HG02678 (cell line): ENCODE results near the gene IGF2BP1.
"Not testable (repeated sequence)": the region's sequence is repeated elsewhere in the genome, so short reads cannot be mapped to it uniquely, and the experiment has no call there.

ENCODE experiments used
- ATAC-seq: cut with Tn5 transposase; IDR thresholded peaks from one replicate; pipeline ENCODE4 v1.9.1; 2021; ENCODE audit warnings: mild to moderate bottlenecking, moderate library complexity; ENCODE audit not compliant: unreplicated experiment

IGF2BP1 gene

DNA sequence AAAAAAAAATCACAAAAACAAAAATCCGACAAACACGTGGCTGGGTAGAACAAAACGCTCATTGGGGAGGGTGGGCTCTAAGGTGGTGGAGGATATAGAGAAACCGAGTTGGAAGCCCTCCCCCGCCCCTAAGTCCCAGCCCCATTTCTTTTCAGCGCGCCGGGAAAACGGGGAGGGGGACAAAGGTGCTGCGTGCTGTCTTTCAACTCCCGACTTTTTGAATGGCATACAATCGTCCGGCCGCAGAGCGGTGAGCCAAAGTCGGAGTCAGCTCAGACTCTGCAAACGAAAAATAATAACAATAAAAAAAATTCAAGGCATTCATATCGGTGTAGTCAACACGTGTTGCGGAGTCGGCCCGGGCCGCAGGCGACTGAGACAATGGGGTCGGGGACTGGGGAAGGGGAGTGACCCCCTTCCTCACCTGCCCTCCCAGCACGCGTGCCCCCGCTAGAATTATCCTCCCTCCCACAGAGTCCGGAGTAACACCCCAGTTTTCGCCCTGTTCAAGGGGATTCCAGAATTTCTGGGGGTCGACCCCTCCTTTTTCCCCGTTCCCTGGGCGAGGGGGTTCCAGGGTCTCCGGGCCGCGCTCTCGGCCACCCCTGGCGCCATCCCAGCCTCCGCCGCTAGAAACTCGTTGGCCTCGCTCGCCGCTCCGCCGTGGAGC lies 1.7 kb upstream of the IGF2BP1 start:
- ATAC-seq: no peak

DNA sequence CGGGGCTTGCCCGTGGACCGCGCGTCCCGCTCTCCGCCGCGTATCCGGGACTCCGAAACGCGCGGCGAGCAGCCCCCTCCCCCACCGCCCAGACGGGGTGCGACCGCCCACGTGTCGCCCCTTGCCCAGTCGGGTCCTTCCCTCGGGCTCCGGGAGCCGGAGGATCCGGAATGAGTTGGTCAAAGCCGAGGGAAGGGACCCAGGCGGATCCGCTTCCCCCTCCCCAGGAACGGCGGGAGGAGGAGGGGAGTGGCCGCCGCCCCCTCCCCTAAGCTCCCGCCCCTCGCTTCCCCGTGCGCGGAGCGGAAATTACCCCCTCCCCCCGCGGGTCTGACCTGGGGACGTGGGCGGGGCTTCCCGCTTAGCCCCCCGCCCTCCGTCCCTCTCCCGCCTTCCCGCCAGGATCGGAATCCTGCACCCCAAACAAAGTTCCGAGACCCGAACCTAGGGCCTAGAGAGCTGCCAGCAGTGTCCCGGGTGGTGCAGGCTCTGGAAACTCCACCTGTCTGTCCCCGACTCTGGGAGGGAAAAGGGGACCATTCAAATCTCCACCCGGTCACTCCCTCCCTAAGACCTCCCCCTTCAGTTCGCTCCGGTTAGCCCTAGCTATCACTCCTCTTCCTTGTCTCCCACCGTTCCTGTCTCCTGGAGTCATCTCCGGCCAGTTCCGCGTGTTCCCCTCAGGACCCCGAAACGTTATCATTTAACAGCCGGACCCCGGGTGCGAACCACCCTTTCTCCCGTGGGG lies 1.0 kb upstream of the IGF2BP1 start:
- no peak for ATAC-seq

DNA sequence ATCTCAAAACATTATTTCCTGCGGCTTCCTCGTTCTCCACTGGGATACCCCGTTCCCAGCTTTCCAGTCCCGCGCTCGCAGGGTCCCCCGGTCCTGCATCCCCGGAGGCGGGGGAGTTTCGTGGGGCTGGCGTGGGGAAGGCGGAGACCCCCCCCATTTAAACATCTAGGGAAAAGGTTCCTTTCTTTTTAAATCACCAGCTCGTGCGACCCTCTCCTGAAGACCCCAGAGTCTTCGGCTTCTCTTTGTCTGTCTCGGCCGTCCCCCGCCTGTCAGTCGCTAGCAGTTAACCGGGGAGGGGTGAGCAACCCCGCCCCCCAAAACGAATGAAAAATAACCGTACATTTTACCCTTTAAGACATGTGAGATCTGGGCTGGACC lies 473 bp upstream of the IGF2BP1 start:
- no peak for ATAC-seq

DNA sequence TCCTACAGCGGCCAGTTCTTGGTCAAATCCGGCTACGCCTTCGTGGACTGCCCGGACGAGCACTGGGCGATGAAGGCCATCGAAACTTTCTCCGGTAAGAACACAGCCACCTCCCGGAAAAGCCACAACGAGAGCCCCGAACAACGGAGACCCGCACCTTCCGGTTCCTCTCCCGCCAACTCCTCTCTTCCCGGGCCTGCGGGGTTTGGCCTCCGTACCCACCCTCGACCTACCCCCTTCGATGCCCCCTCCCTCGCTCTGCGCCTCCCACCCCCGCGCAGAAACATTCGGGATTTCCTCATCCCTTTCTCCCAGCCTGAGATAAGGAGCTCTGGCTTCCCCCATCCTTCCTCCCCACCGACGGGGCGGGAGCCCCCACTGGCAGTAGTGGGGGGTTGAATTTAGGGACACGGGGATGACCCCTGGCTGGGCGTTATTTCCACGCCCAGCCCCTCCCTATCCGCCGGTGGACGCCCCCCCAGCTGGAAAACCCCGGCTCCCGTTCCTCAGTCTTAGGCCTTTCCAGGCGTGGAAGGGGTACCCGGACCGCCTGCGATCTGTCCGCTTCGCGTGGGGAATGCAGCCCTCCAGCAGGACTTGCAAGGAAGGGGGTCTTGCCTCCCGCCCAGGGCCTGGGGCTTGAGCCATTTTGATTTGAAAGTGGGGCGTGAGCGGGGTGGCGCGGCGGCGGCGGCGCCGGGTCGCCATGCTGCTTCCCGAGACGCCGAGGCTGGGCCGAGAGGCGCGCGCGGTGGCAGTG lies 822 bp downstream of the IGF2BP1 start:
- ATAC-seq: no peak

DNA sequence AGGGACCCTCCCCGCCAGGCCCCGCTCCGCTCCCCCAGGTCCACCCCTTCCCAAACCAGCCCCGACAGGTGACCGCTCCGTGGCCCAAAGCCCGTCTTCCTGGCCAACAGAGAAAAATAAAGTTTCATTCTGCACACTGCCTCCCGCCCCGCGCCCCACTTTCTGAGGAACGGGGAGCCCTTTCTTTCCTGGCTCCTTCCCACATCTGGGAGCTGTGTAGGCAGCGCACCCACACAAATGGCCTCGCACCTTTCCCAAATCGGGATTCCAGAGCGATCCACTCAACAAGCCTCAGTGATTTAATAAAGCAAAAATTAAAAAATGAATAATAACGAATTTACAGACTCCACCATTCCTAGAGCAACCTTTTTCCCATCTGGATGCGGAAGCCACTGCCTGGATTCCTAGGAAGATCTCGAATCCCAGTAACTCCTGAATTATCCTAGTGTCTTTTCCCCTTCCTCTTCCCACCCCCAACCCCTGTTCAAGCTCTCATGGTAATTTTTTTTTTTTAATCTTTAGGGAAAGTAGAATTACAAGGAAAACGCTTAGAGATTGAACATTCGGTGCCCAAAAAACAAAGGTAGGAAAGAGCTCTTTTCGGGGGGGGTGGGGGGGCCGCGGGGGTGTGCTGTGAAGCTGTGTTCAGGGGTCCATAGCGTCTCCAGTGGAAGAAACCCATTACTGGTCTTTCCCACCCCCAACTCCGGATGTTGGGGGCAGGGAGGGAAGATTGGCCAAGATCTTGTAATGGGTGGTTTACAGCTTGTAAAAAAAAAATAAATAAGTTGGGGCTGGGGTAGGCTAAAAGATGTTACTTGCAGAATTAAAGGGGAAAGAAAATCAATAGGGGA lies 1.6 kb downstream of the IGF2BP1 start:
- ATAC-seq: no peak

DNA sequence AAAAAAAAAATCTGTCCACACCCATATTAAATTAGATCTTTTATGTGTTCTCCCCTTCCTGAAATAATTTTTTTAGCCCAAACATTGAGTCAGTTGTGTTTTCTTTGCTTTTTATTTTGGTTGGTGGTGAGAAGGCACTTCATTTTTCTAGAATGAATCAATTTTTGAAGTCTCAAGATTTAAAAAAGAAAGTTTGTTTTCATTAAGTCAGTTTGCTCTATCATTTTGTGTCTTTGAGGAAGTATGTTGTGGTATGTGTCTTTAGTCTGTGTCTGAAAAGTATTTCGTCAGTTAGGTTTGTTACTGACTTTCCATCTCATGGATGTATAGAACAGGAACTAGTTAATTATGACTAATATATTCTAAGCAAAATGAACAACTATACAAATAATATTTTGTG lies 3.8 kb downstream of the IGF2BP1 start:
- no peak for ATAC-seq

DNA sequence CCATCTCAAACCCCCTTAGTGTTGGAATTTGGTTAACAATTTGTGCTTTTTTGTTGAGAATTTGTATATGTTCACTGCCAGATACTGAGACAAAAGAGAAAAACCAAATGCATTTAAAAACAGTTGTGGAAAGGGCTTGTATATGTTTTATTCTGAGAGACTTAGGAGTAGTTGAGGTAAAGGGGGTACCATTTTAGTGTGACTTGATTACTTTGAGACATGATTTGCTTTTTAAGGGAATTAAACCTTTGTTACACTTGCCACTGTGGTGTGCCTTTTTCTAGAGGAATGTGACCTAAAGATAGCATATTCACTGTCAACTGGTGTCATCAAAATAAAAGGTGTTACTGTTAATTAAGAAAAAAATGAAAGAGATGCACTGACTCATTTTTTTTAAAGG lies 4.5 kb downstream of the IGF2BP1 start:
- ATAC-seq: no peak

DNA sequence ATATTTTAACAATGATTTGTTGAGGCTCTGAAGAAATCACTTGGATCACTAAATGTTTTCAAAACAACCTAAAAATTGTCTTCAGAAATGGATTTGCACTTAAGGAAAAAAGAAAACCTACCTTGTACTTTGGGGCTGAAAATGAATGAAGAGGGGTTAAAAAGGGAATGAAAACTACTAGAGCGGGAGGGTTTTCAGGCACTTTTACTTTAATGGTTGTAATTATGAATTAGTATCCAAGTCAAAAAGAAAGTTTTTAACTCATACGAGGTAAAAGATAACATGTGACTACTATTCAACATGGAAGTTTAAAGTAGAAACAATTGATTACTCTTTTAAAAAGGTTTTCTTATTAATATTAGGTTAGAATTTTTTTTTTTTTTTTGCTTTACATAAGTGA lies 5.1 kb downstream of the IGF2BP1 start:
- no peak for ATAC-seq

DNA sequence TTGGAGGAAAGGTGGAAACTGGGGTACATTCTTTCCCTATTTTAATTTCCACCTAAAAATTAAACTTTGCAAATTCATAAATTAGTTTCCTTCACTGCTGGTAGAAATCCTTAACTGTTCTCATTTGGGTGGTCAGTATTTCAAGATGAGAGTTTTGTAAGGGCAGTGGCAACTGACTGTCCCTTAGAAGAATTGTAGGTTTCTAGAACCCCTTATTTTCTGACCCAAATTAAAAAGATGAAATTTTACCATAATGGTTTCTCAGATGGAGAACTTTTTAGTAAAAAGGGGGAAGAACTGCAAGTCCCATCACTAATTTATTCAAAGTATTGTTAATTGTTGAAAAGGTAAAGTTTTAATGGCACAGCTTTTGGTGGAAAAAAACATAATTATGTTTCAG lies 5.6 kb downstream of the IGF2BP1 start:
- no peak for ATAC-seq

DNA sequence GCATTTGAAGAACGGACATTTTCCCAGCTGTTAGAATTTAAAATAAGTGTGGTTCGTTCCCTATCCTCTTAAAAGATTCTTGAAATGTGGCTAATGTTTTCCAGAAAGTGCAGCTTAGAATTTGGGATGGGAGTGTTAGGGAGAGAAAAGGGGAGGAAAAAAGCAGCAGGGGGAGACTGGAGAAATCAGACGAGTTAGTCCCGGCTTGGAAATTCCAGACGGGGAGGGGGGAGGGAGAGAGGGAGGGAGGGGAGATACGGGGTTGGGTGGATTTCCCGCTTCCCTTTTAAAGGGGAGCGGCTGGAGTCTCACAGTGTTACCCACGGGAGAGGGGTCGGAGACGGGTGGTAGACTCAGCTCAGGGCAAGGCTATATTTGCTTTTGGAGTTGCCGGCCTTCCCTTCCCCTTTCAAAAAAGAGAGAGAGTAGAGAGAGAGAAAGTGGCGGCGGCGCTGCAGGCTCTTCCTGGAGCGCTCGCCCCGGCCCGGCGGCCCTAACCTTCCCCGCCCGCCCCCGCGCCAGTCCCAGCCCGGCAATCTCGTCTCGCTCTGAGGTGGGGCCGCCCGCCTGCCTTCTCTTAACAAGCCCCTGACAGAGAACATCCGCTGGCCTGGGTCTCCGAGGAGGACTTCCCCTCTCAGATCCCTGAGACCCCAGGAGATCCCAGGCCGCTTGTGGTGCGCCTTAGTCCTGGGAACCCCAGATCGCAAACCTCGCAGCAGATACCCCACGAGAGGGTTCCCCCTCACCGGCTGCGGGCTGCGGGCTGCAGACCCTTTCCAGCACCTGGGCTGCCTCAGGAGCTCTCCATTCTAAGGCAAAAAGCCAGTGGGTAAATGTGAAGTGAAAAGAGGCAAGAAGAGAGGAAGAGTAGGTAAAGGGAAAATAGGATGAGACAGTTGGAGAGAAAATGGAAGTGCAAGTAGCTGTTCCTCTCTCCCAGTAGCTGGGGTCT lies 6.6 kb downstream of the IGF2BP1 start:
- ATAC-seq: no peak

DNA sequence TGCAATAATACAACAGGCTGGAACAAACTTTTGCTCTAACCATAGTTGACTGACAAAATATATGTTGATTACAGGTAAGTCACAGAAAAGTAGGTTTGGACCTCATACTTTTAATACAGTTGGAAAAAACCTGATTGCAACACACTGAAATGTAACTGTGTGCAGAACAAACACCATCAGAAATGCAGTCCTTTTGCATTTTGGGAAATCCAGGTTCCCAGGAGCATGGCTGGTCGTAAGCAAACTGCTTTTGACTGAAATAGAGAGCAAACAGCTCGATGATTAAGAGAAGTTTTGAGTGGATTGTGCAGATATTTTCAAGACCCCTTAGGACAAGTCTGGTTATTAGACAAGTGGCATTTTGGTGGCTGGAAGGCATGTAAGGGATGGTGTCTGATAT lies 8.0 kb downstream of the IGF2BP1 start:
- ATAC-seq: no peak

DNA sequence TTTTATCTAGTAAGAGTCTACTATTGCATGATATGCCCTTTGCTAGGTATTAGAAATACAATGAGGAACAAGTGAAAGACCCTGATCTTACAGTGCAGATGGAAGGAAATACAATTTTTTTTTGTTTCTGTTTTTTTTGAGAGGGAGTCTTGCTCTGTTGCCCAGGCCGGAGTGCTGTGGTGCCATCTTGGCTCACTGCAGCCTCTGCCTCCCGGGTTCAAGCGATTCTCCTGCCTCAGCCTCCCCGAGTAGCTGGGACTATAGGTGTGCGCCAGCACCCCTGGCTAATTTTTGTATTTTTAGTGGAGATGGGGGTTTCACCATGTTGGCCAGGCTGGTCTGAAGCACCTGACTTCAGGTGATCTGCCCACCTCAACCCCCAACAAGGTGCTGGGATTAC lies 11.7 kb downstream of the IGF2BP1 start:
- not testable (repeated sequence) for ATAC-seq

DNA sequence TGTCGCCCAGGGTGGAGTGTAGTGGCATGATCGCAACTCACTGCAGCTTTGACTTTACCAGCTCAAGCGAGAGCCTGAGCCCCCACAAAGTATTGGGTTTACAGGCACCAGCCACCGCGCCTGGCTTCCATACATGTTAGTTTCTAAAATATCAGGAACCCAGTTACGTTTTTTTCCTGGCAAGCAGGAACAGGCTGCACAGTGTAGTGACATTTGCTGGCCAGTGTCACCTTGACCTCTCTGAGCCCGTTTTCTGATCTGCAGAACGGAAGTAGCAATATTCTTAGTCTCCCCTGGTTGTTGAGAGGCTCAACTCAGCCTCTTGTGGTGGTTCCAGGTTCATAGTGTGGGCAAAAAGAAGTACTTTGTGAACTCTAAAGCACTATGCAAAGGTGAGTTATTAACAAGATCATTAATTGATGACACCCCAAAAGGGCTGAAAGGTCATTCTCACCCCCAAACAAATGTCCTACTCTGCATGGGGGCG lies 15.6 kb downstream of the IGF2BP1 start:
- no peak for ATAC-seq

DNA sequence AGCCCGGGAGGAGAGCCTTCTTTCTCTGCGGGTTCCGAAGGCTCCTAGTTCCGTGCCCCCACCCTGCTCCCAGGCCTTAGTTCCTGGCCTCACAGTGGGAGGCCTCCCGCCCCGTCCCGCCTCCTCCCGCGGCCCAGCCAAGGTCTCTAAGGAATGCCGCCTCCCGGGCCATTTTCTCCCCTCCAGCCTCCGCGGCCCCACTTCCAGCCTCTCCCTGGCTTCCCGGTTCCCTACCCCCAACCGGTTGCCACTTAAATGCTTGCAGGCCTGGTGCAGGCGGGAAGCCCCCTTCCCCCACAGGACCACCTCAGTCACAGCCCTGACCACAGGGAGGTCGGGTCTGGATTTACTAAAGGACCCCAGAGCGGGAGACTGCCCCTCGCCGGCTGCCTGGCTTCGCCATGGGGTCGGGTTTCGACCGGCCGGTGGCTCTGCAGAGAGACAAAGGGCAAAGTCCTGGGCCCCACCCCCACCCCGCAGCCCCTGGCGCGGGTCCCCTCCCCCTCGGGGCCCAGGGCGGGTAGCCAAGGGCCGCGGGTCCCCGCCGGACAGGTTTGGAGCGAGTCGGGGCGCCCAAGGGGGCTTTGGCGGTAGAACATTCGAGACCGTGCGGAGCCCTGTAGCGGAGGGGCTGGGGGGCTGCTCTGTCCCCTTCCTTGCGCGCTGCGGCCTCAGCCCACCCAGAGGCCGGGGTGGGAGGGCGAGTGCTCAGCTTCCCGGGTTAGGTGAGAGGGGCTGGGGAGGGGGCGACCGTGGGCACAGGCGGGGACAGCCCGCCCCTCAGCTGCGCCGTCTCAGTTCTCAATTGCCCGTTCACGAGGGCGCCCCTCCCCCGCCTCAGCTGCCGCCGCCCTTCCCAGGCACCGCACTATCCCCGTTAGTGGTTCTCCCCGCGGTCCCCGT lies 16.4 kb downstream of the IGF2BP1 start:
- no peak for ATAC-seq

DNA sequence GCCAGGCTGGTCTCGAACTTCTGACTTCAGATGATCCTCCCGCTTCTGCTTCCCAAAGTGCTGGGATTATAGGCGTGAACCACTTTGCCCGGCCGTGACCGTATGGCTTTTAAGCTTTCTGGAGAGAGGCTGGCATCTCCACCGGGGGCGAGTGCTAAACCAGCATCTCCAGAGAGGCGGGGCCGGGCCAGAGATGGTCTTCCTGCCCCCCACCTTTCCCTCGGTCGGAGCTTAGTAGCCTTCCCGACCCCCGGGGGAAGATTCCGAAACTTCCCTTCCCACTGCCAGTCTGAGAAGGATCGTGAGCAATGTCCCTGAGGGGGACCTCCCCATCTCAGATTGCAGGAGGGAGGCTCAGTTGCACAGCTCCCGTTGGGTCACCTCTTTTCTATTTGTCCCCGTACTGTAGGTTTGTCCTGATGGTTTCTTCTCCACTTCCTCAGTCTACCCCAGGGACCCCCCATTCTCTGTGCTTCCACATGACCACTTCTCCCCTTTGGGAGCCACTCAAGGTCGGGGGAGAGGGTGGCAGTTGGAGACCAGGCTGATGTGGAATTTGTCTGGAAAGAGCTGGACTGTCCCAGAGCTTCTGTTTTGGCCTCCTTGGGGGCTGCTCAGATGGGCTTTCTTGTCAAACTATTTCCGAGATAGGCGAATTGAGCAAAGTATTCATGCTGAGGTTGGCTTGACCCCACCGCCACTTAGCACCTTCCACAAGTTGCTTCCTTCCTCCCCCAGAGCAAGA lies 18.2 kb downstream of the IGF2BP1 start:
- no peak for ATAC-seq

DNA sequence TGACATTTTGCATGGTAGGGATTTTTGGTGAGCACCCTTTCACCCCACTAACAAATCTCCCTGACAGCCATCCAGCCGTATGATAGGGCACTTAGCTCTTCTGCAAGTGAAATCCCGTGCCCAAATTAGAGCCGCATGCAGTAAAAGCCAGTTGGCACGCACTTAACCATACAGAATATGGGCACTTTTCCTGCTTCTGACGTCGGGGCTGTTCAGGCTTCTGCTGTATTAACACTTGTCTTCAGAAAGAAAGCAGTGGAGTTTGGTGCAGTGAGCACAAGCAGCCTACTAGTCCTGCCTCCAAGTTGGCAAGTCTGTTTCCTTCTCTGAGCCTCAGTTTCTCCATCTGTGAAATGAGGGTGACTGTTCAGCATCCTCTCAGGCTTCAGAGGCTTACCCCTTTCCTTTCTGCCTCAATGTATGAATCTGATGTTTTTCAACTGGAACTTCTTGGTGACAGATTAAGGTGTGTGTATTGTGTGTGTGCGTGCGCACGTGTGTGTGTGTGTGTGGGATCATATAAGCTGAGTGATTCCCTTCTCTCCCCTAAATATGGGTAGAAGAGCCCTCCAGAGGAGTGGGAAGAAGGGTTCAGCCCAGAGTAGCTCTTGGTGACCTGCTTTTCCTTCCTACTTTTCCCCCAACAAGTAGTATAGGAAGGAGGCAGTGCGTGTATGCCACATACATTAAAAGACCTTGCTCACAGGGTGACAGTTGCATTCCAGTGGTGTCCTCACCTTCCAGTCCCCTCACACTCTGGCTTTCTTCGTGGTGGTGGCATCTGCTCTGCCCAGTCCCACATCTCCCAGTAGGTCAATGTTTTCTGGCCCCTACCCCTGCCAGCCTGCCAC lies 19.0 kb downstream of the IGF2BP1 start:
- ATAC-seq: no peak

DNA sequence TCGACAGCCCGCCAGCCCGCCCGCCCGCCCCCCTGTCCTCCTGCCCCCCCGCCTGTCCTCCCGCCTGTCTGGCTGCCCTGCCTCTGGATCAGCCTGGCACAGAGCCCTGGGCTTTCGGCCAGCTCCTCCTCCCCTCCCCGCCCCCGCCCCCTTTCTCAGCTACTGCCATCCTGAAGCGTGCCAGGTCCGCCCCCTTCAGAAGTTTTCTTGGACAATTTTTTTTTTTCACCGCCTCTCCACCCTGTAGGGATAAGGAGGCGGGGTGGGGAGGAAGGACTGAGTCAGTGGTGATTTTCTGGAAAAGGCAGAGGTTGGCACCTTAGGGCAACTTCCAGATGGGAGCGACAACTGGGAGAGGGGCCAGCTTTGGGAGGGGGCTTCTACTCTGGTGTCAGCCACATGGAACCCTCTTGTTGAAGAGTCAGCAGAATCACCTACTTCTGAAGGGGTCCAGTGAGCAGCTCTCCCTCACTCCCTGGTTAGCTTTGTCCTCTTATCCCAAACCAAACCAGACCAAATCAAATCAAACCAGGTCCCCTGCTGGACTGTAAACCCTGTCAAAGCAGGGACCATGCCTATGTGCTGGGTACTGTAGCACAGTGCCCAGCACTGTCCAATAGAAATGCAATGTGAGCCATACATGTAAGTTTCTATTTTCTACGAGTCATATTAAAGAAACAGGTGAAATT lies 19.7 kb downstream of the IGF2BP1 start:
- ATAC-seq: no peak
